Prostate gland (tissue), 2 donors: ENCODE data around the gene IGF1R. TPM values are rescaled to one million over a fixed set of nuclear protein-coding genes. Genes with fewer than 3 reads are reported as not detected.

ENCODE experiments used
- DNase-seq: peaks from one replicate; pipeline ENCODE4 v3.0.0-alpha.2; 2019; ENCODE audit warnings: low spot score
- H3K27ac ChIP-seq, 2 donors: fragments of 200-600 bp; sonication (generic); 2 replicates each; pipeline ENCODE4 v1.5.1; 2017 to 2019
- H3K27me3 ChIP-seq: fragments of 200-600 bp; sonication (generic); replicated peaks from 2 replicates; pipeline ENCODE4 v1.5.1; 2019; ENCODE audit not compliant: insufficient read depth
- H3K36me3 ChIP-seq, 2 donors: fragments of 200-600 bp; sonication (generic); 1 replicate in 1 of 2; 2 replicates in 1 of 2; pipeline versions ENCODE4 v1.5.1 to v1.8.1; 2017 to 2019
- H3K4me1 ChIP-seq: fragments of 200-600 bp; sonication (generic); replicated peaks from 2 replicates; pipeline ENCODE4 v1.5.1; 2019
- H3K4me3 ChIP-seq, 2 donors: fragments of 200-600 bp; sonication (generic); 2 replicates each; pipeline ENCODE4 v1.5.1; 2017 to 2019
- H3K9me3 ChIP-seq: fragments of 200-600 bp; sonication (generic); 2 replicates; pipeline ENCODE4 v1.5.1; 2017
- POLR2A ChIP-seq: fragments of 450-650 bp; IDR thresholded peaks from one replicate; pipeline ENCODE4 v1.6.1; 2016; ENCODE audit warnings: antibody characterized with exemption, mild to moderate bottlenecking
- POLR2AphosphoS5 ChIP-seq: sonication (generic); formaldehyde crosslinking; IDR thresholded peaks from one replicate; pipeline ENCODE4 v1.6.1; 2017; ENCODE audit warnings: antibody characterized with exemption
- WGBS: methylation state at CpG from one replicate; pipeline ENCODE4 v1.1.5; 2018; 5-methylcytosine and 5-hydroxymethylcytosine counted together
- intact Hi-C: fragments of 100-400 bp; cut with DNase I; formaldehyde crosslinking; loops from one replicate; pipeline ENCODE4 v1.14.2; 2022
- total RNA-seq, 2 donors: library from RNA; depleted of rRNA; stranded (reverse); fragments of >200 nt; gene quantifications; one replicate each; pipeline ENCODE4 v1.1.0, GENCODE V29; 2016
- TF ChIP-seq, protein P1 (sequence below), 4 experiments: fragments of 200-600 bp in 2 of 4; fragments of 450-650 bp in 2 of 4; sonication (generic) in 2 of 4; IDR thresholded peaks; 1 replicate in 3 of 4; 2 replicates in 1 of 4; pipeline ENCODE4 v1.5.1; 2016 to 2019; ENCODE audit warnings: antibody characterized with exemption in 4 of 4, mild to moderate bottlenecking in 2 of 4, moderate library complexity in 2 of 4

Gene IGF1R
- total RNA-seq, 2 donors from 2014 or later, result 190 to 216 TPM

DNA sequence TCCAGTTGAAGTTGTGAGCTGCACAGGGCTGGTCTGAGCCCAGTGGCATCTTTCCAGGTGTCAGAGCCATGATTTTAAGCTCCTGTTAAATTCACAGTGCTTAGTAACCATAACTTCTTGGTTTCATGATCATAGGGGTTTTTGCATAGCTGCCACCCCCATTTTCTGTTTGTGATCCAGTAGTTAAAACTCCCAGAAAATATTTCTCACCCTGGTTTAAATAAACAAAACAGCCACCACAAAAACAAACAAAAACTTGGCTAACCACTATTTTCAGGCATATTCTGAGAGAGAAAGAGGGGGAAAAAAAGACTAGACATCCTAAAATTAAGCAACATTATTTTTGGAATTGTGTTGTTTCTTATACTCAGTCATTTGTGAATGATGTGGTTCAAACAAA is 175.3 kb downstream of the IGF1R start:
- H3K9me3 ChIP-seq, result no peaks in the 10 kb centered on the region
- H3K36me3 ChIP-seq, result no peaks in the 10 kb centered on the region
- H3K4me1 ChIP-seq, result no peaks in the 10 kb centered on the region
- intact Hi-C loops, result no loop called here
- H3K27ac ChIP-seq, result peak overlapping the region in 1 of 2 donors; percentile 11
- H3K4me3 ChIP-seq, result no peak overlapping the region
- TF ChIP-seq POLR2A (no peak), POLR2AphosphoS5 (no peak)
- TF ChIP-seq, protein P1, sequence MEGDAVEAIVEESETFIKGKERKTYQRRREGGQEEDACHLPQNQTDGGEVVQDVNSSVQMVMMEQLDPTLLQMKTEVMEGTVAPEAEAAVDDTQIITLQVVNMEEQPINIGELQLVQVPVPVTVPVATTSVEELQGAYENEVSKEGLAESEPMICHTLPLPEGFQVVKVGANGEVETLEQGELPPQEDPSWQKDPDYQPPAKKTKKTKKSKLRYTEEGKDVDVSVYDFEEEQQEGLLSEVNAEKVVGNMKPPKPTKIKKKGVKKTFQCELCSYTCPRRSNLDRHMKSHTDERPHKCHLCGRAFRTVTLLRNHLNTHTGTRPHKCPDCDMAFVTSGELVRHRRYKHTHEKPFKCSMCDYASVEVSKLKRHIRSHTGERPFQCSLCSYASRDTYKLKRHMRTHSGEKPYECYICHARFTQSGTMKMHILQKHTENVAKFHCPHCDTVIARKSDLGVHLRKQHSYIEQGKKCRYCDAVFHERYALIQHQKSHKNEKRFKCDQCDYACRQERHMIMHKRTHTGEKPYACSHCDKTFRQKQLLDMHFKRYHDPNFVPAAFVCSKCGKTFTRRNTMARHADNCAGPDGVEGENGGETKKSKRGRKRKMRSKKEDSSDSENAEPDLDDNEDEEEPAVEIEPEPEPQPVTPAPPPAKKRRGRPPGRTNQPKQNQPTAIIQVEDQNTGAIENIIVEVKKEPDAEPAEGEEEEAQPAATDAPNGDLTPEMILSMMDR (IDR thresholded peaks at IDR 0.05), result no peak
- no peaks in the 10 kb centered on the region for H3K27me3 ChIP-seq
- no peak for DNase-seq

DNA sequence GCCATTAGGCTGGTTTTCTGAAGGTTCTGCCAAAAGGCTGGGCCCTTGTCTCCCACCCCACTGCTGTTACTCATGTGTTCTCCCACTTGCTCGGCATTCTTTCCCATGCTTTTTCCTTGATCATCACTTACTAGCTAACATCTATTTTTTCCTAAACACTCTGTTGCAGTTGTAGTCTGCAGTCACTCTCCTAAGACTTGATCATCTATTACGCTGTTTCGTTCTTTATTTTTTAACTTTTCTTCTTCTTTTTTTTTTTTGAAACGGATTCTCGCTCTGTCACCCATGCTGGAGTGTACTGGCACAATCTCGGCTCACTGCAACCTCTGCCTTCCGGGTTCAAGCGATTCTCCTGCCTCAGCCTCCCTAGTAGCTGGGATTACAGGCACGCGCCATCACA is 176.3 kb downstream of the IGF1R start:
- no peaks in the 10 kb centered on the region for H3K9me3 ChIP-seq
- intact Hi-C loops, result no loop called here
- H3K27me3 ChIP-seq, result no peaks in the 10 kb centered on the region
- no peak for TF ChIP-seq POLR2AphosphoS5
- no peak for TF ChIP-seq POLR2A
- TF ChIP-seq, protein P1 (IDR thresholded peaks at IDR 0.05), result no peak
- no peak for DNase-seq
- 96% methylated on average over 10 of the region's 10 CpGs for WGBS
- H3K4me1 ChIP-seq, result no peaks in the 10 kb centered on the region
- H3K4me3 ChIP-seq, result no peak overlapping the region
- H3K36me3 ChIP-seq, result no peaks in the 10 kb centered on the region
- H3K27ac ChIP-seq, result no peak overlapping the region

DNA sequence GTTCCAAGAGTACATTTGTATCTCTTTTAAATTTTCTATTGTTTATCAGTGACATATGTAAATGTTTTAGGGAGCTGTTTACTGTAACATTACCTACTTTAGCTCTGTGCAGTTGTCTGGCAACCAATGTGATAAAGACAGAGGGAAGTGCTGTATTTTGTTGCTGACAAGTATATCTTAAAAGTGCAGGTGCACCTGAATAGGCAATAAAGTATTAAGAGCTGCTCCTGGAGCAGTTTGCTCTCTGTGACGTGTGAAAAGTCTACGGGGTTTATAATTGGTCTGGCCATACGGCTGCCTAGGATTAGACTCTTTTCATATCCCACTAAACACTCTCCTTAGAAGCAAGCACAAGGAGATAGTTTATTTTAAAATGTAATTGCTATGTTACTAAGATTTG is 178.3 kb downstream of the IGF1R start:
- 59% methylated on average over 3 of the region's 3 CpGs for WGBS
- no peak for DNase-seq
- Histone ChIP-seq H3K9me3 (no peaks in the 10 kb centered on the region), H3K27me3 (no peaks in the 10 kb centered on the region), H3K27ac (no peak overlapping the region), H3K4me1 (no peaks in the 10 kb centered on the region), H3K4me3 (no peak overlapping the region), H3K36me3 (no peaks in the 10 kb centered on the region)
- intact Hi-C loops, result no loop called here
- TF ChIP-seq POLR2AphosphoS5 (no peak), POLR2A (no peak)
- TF ChIP-seq, protein P1 (IDR thresholded peaks at IDR 0.05), result no peak

DNA sequence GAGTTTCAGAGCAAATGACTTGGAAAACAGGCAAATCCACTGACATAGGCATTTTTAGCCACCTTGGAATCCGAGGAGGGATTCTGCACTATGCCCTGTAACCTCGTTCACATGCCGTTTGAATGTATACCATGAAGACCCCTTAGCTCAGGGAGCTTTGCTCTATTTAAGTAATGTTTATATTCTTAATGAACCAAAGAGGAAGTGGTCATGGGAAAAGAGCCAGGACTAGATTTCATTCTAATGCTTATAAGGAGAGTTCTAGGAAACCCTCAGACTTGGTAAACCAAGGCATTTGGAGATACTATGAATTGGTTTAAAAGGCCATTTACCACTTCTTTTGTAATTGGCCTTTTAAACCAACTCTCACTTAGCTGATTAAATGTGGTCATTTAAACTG is 178.9 kb downstream of the IGF1R start:
- no peak overlapping the region for H3K4me3 ChIP-seq
- WGBS, result 76% methylated on average over 3 of the region's 3 CpGs
- H3K27me3 ChIP-seq, result no peaks in the 10 kb centered on the region
- no peaks in the 10 kb centered on the region for H3K36me3 ChIP-seq
- H3K27ac ChIP-seq, result no peak overlapping the region
- no peaks in the 10 kb centered on the region for H3K4me1 ChIP-seq
- intact Hi-C loops, result no loop called here
- TF ChIP-seq POLR2AphosphoS5, result no peak
- no peak for DNase-seq
- no peaks in the 10 kb centered on the region for H3K9me3 ChIP-seq

DNA sequence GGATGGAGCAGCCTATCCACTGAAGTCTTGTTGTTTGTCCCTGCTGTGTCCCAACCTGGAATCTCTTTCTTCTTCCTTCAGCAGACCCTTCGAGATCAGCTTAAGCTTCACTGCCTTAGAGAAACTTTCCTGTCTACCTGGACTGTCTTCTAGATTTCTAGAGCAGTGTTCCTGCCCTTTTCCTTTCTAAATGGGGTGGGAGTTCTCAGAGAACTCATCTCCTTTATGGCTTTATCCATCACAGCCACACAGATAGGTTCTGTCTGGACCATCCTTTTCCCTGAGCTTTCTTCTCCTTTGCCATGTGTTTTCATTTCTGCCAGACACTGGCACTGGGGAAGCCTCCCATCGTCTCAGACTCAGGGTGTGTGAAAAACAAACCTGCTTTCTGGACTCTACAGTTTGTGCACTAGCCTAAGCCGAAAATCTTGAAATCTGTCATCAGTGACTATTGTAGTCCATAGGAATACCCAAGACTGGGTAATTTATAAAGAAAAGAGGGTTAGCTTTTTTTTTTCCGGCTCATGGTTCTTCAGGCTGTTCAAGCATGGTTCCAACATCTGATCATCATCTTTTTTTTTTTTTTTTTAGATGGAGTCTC is 181.8 kb downstream of the IGF1R start:
- TF ChIP-seq, protein P1 (IDR thresholded peaks at IDR 0.05), result no peak
- TF ChIP-seq POLR2AphosphoS5, result no peak
- TF ChIP-seq POLR2A, result no peak
- Histone ChIP-seq H3K9me3 (no peaks in the 10 kb centered on the region), H3K27me3 (no peaks in the 10 kb centered on the region), H3K36me3 (no peaks in the 10 kb centered on the region), H3K27ac (no peak overlapping the region), H3K4me3 (no peak overlapping the region), H3K4me1 (no peaks in the 10 kb centered on the region)
- no peak for DNase-seq
- intact Hi-C loops, result no loop called here
- 97% methylated on average over 4 of the region's 4 CpGs for WGBS
